HG02571 (cell line): ENCODE data around the gene SYNM.
"Not testable (repeated sequence)": the region's sequence is repeated elsewhere in the genome, so short reads cannot be mapped to it uniquely, and the experiment has no call there.

Experiments
- ATAC-seq: cut with Tn5 transposase; IDR thresholded peaks from one replicate; pipeline ENCODE4 v1.9.1; 2021; ENCODE audit warnings: mild to moderate bottlenecking, moderate library complexity; ENCODE audit not compliant: unreplicated experiment

SYNM gene

DNA sequence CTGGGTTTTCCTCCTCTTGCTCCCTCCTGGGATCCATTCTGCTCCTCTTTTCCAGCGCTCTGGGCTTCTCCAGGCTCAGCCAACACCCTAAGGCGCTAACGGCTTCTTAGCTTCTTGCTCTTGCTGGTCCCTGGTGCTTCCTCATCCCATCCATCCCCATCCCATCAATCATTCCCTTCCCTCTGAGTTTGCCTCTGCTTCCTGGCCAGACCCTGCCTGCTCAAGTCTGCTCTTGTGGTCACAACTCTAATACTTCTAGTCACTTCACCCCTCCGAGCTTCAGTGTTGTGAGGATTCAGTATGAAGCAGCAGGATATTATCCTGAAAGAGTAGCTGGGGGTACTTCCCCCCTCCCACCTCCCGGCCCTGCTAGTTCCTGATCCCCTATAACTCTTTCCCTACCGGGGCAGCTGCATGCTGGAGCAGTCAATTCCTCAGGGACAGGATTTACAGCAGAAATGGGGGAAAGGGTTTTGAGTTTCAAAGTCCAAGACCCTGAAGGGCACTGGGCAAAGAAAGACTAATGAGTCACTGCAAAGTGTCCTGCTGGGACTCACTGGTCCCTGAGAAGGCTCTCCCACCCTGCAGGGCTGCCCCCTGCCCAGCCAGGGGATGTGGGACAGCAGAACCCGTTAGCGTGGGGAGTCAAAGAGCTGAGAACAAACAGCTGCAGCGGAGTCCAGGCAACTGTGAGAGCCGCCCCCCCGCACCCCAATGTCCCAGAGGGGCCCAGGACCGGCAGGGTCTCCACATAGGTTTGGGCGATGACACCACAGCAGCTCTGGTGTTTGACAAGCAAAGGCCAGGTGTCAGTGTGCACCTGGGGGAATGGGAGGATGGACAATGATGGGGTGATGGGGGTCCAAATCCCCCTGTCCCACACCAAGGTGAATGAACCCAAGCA, 2.3 kb upstream of the SYNM start:
- no peak for ATAC-seq

- ATAC-seq = no peak
Measured at GRCh38 chr15:99103279-99103678, 1.6 kb upstream of the SYNM start.

GRCh38 chr15:99105514-99106341, 848 bp downstream of the SYNM start:
- peak; percentile 20 for ATAC-seq

DNA sequence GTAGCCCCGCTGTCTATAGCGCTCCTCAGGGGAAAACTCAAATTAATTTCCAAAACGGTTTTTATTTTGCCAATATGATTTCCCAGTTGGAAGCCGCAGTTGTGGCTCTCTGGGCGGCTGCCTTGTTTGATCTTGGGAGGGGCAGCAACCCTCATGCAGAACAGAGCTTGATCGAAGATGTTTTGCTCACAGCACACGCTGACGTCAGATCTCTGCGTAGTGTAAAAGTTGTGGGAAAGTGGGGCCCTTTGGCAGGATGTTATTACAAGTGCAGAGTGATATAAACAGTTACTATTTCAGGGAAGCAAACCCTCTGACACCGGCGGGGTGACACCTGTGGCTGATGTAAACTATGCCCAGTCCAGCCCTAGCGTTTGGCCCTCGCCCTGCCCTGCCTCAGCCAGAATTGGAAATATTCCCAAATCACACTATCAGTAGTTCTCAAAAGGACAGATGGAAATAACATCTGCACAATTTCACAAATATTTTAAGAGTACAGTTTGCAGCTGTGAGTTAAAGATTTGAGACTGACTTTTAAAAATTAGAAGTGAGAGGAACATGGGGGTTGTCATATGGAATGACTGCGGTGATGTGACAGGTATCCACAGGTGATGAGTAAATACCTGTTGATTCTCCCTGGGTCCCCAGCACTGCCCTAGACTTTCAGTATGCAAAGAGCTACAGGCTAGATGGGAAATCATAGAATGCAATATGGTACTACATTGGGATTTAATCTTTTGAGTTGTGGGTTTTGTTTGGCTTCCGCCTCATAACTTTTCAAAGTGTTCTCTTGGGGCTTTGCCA, 1.7 kb downstream of the SYNM start:
- no peak for ATAC-seq

DNA sequence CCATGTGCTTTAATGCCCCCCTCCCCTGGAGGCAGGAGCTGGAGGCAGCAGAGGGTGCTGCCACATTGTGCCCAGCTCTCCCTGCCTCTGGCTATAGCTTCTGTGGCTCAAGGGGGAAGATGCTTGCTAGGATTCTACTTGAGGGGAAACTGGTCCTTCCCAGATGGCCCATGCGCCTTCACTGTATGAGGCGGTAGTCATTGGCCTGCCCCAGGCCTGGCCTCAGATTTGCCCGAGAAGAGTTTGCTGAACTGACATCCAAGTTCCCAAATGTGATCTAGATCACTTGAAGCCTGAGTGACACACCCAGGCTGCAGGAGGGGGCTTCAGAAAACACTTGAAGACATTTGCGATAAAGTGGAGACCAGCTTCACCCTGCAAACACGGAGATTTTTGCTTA, 4.1 kb downstream of the SYNM start:
- no peak for ATAC-seq

DNA sequence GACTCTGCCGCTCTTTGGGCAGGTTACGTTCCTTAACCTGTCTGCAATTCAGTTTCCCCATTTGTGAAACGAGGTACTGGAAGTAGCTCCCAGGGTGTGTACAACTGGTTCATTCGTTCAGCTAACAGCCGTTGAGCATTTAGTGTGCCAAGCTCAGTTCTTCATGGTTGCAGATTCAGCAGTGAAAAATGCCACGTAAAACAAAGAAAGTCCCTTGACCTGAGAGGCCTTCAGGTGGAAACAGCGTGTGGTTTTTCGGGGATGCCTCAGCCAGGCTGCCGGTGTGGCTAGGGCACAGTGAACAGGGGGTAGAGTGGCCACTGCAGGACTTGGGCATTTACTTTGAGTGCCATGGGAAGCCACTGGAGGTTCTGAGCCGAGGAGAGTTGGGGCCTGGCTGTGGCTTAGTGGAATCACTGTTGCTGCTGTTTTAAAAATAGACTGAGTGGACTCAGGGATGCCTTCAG, 4.7 kb downstream of the SYNM start:
- ATAC-seq = no peak

DNA sequence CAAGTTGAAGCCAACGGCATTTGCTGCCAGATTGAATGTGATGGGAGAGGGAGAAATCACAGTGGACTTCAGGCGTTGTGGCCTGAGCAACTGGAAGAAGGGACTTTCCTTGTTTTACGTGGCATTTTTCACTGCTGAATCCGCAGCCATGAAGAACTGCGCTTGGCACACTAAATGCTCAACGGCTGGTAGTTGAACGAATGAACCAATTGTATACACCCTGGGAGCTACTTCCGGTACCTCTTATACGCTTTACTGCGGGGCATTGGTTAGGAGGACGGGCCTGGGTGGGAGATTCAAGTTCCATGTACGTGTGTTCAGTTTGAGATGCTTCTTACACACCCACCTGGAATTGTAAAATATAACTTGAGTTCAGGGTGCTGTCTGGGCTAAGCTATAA, 5.2 kb downstream of the SYNM start:
- ATAC-seq = no peak

DNA sequence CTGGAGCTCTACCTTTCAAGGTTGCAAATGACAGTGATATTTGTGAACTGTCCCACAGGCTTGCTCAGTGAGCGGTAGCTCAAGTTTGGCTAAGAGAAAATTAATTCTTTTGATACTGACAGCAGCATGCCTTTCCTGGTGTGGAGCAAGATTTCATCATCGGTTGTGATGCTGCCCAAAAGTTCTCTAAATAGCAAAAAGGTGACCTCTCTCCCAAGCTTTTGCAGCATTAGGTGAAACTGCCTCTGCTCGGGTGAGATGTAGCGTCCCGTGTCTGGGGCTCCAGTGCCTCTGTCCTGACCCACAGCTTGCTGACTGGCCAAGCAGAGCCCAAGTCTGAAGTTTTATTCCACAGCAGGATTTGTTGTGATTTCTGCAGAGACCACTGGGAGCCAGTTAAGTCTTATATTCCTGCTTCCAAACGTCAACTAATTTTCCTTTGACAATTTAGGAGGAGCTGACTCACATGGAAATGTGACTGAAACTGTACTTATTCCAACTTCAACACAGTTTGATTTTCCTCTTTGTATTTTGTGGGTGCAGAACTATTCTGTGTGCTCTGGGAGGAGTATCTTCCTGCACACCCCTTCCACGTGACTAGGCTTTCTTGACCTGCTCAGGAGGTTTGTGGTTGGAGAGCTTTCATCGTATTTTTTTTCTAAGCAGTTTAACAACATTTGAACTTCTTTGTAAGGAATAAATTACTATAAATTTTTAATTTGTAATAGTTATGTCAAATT, 5.9 kb downstream of the SYNM start:
- no peak for ATAC-seq

DNA sequence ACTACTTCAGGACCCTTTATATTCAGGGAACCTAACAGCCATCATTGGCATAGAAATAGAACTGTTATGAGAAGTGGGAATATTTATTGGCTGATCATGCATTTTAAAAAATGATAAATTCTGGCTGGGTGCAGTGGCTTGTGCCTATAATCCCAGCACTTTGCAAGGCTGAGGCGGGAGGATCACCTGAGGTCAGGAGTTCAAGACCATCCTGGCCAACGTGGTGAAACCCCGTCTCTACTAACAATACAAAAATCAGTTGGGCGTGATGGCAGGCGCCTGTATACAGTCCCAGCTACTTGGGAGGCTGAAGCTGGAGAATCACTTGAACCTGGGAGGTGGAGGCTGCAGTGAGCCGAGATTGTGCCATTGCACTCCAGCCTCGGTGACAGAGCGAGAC, 6.8 kb downstream of the SYNM start:
- not testable (repeated sequence) for ATAC-seq

DNA sequence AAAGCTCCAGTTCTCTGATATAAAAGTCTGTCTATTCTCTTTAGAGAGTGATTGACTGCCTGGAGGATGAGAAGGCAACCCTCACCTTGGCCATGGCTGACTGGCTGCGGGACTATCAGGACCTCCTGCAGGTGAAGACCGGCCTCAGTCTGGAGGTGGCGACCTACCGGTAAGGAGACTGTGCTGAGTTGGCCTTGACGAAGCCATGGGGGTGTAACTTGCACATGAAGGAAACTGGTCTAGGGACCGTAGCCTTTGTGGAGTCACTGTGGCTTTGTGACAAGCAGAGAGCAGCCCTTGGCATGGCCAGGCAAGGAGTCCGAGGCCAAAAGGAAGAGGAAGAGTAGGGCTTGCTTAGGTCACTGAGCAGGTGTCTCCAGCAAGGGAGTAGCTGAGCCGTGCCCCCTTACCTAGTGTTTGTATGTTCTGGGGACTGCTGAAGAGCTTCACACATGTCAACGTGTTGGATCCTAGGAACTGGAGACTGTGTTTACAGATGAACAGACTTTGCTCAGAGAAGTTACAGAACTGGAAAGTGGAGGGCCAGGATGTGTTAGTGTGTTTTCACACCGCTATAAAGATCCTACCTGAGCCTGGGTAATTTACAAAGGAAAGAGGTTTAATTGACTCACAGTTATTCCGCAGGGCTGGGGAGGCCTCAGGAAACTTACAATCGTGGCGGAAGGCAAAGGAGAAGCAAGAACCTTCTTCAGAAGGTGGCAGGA, 8.8 kb downstream of the SYNM start:
- no peak for ATAC-seq

DNA sequence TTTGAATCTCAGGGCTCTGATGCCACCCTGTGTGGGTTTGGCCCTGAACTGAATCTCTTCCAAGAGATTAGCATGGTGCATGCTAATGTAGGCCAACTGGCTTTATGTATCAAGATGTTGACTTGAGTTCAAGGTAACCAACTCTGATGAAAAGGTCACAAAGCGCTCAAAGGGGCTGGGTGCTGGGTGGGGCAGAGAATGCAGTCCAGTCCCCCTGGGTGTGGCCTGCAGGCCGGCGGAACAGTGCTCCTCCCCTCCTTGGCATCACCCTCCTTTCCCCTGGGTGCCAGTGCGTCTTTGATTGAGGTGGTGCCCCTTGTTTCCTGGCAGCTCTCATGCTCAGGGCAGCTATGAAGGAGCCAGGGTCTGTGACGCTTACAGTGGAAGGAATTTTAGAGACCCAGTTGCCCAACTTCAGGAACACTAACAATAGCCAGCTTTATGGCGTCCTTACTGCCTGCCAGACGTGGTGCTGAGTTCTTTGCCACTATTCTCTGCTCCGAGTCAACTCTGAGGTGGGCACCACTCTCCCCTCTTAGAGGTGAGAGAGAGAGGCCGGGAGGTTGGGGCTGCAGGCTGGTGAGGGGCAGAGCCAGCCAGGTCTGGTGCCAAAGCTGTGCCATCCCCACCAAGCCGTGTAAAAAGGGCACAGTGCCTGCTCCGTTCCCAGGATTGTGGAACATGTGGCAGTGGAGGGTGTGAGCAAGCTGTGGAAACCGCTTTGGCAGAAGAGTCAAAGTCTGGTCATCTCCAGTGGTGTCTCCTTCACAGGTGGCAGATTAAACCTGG, 9.8 kb downstream of the SYNM start:
- no peak for ATAC-seq

DNA sequence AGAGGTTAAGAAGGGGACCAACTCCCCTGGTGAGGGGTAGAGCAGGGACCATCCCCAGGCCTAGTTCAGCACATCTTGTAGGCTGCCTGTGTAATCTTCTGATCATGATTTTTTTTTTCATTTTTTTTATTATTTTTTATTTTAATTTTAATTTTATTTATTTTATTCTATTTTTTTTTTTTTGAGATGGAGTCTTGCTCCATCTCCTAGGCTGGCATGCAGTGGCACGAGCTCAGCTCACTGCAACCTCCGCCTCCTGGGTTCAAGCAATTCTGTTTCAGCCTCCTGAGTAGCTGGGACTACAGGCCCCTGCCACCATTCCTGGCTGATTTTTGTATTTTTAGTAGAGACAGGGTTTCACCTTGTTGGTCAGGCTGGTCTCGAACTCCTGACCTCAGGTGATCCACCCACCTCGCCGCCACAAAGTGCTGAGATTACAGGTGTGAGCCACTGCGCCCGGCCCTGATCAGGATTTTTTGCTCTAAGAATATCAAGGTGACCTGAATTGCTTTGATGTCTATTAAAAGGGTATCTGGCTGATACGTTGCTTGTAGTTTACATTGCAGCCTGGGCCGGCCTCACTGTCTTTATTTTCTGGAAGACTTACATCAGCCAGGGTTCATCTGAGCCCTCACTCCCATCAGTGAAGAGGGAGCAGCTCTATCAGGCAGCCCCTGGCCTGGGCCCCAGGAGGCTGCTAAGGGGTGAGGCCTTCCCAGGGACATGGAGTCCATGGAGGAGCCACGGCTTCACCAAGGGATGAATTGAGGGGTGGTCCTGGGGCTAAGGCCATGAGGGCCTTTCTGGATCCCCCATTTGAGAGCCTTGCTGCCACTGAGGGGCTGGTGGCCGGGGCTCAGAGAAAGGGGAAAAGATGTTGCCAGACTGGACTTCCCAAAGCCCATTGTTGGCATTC, 10.7 kb downstream of the SYNM start:
- ATAC-seq = no peak

- ATAC-seq = no peak
Measured at GRCh38 chr15:99117111-99117510, 12.2 kb downstream of the SYNM start.

DNA sequence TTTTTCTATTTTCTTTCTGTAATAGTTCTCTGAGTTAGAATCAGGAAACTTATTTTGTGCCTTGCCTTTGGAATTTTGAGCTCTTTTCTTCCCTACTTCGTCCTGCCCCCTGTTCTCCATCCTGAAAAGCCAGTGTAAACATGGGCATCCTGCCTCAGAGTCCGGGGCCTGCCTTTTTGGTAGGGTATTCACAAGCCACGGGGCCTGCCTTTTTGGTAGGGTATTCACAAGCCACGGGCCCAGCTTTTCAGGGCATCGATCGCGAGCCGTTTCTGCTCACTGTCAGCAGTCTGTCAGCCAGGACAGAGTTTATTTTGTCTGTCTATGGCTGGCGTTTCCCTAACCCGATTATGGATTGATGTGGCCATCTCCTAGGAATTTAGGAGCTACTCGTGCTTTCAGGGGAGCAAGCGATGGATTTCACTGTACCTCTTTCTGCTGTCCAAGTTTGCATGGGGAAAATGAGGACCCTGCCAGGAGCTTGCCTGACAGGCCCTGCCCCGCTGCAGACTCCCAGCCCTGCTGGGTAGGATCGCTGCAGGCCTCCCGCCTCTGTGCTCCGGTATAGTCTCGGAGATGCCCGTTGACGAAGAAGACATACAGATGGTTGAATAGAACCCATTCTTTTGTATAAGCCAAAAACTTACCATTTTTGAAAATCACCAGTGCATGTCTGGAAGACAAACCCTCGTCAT, 12.8 kb downstream of the SYNM start:
- ATAC-seq = no peak

- ATAC-seq = no peak
Measured at GRCh38 chr15:99118258-99118632, 13.4 kb downstream of the SYNM start.

- no peak for ATAC-seq
Measured at GRCh38 chr15:99118801-99119546, 14.1 kb downstream of the SYNM start.
